ENCODE results near the gene FRAS1. TPM values are rescaled to one million over a fixed set of nuclear protein-coding genes. Genes with fewer than 3 reads are reported as not detected.

FRAS1 gene
- total RNA-seq, 2 donors from 2014 or later, result 6.4 to 11.0 TPM

- Histone ChIP-seq H3K4me1 (replicated peaks) (no peaks in the 10 kb centered on the region), H3K27ac (no peak overlapping the region), H3K27me3 (replicated peaks; ENCODE audit: insufficient read depth) (no peaks in the 10 kb centered on the region), H3K36me3 (no peaks in the 10 kb centered on the region), H3K4me3 (no peak overlapping the region), H3K9me3 (no peaks in the 10 kb centered on the region)
- intact Hi-C loops (cut with DNase I), result no loop called here
- DNase-seq (ENCODE audit: low spot score), result no peak
- TF ChIP-seq POLR2AphosphoS5 (IDR thresholded peaks at IDR 0.05) (no peak), POLR2A (IDR thresholded peaks at IDR 0.05) (no peak)
- TF ChIP-seq, protein P1, sequence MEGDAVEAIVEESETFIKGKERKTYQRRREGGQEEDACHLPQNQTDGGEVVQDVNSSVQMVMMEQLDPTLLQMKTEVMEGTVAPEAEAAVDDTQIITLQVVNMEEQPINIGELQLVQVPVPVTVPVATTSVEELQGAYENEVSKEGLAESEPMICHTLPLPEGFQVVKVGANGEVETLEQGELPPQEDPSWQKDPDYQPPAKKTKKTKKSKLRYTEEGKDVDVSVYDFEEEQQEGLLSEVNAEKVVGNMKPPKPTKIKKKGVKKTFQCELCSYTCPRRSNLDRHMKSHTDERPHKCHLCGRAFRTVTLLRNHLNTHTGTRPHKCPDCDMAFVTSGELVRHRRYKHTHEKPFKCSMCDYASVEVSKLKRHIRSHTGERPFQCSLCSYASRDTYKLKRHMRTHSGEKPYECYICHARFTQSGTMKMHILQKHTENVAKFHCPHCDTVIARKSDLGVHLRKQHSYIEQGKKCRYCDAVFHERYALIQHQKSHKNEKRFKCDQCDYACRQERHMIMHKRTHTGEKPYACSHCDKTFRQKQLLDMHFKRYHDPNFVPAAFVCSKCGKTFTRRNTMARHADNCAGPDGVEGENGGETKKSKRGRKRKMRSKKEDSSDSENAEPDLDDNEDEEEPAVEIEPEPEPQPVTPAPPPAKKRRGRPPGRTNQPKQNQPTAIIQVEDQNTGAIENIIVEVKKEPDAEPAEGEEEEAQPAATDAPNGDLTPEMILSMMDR (IDR thresholded peaks at IDR 0.05), result no peak
Measured at GRCh38 chr4:78424461-78424860, 367.3 kb downstream of the FRAS1 start.

- 74% methylated on average over 2 of the region's 2 CpGs for WGBS
- Histone ChIP-seq H3K4me1 (replicated peaks) (no peaks in the 10 kb centered on the region), H3K4me3 (no peak overlapping the region), H3K9me3 (no peaks in the 10 kb centered on the region), H3K36me3 (no peaks in the 10 kb centered on the region), H3K27ac (no peak overlapping the region), H3K27me3 (replicated peaks; ENCODE audit: insufficient read depth) (no peaks in the 10 kb centered on the region)
- intact Hi-C loops (cut with DNase I), result no loop called here
- TF ChIP-seq, protein P1 (IDR thresholded peaks at IDR 0.05), result no peak
- no peak for TF ChIP-seq POLR2A (IDR thresholded peaks at IDR 0.05)
- no peak for TF ChIP-seq POLR2AphosphoS5 (IDR thresholded peaks at IDR 0.05)
- DNase-seq (ENCODE audit: low spot score), result no peak
Measured at GRCh38 chr4:78426972-78427371, 369.8 kb downstream of the FRAS1 start.

GRCh38 chr4:78428996-78429395, 371.9 kb downstream of the FRAS1 start:
- Histone ChIP-seq H3K4me1 (replicated peaks) (no peaks in the 10 kb centered on the region), H3K27me3 (replicated peaks; ENCODE audit: insufficient read depth) (no peaks in the 10 kb centered on the region), H3K4me3 (no peak overlapping the region), H3K36me3 (no peaks in the 10 kb centered on the region), H3K9me3 (no peaks in the 10 kb centered on the region), H3K27ac (no peak overlapping the region)
- intact Hi-C loops (cut with DNase I), result no loop called here
- TF ChIP-seq POLR2A (IDR thresholded peaks at IDR 0.05), result no peak
- no peak for TF ChIP-seq POLR2AphosphoS5 (IDR thresholded peaks at IDR 0.05)
- TF ChIP-seq, protein P1 (IDR thresholded peaks at IDR 0.05), result no peak
- WGBS, result 97% methylated on average over 6 of the region's 6 CpGs
- no peak for DNase-seq (ENCODE audit: low spot score)

GRCh38 chr4:78432896-78433295, 375.8 kb downstream of the FRAS1 start:
- Histone ChIP-seq H3K9me3 (no peaks in the 10 kb centered on the region), H3K36me3 (no peaks in the 10 kb centered on the region), H3K4me3 (no peak overlapping the region), H3K27ac (no peak overlapping the region), H3K27me3 (replicated peaks; ENCODE audit: insufficient read depth) (no peaks in the 10 kb centered on the region), H3K4me1 (replicated peaks) (no peaks in the 10 kb centered on the region)
- no peak for DNase-seq (ENCODE audit: low spot score)
- TF ChIP-seq, protein P1 (IDR thresholded peaks at IDR 0.05), result no peak
- TF ChIP-seq POLR2AphosphoS5 (IDR thresholded peaks at IDR 0.05) (no peak), POLR2A (IDR thresholded peaks at IDR 0.05) (no peak)
- intact Hi-C loops (cut with DNase I), result no loop called here

DNA sequence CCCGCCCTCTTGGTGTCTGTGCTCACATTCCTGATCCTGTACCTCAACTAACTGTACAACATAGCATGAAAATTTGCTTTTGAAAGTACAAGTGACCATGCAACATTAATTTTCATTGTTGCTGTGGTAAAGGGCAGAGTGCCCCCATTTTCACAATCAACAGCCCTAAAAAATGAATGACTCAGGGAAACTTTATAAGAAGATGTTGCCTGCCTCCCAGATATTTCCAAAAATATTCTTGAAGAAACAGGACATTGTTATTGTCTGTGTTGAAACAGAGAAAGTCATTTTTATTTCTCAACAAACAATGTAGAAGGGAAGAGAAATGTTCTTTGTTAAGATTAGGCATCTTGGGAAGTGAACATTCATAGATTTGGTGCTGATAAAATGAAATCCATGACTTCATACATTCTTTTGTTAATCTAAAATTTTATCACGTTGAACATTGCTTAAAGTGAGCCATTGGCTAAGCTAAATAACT, 380.5 kb downstream of the FRAS1 start:
- TF ChIP-seq POLR2A (IDR thresholded peaks at IDR 0.05) (no peak), POLR2AphosphoS5 (IDR thresholded peaks at IDR 0.05) (no peak)
- TF ChIP-seq, protein P1 (IDR thresholded peaks at IDR 0.05), result no peak
- H3K27ac ChIP-seq, result no peak overlapping the region
- no peaks in the 10 kb centered on the region for H3K36me3 ChIP-seq
- intact Hi-C loops (cut with DNase I), result no loop called here
- no peaks in the 10 kb centered on the region for H3K27me3 ChIP-seq (replicated peaks; ENCODE audit: insufficient read depth)
- 51% methylated on average over 2 of the region's 2 CpGs for WGBS
- no peaks in the 10 kb centered on the region for H3K9me3 ChIP-seq
- no peaks in the 10 kb centered on the region for H3K4me1 ChIP-seq (replicated peaks)
- no peak for DNase-seq (ENCODE audit: low spot score)
- H3K4me3 ChIP-seq, result no peak overlapping the region

Measured in prostate gland (tissue), 2 donors.